RPMI8226 (cell line): ENCODE measurements around the gene TOMM70.
"Not testable (repeated sequence)": the region's sequence is repeated elsewhere in the genome, so short reads cannot be mapped to it uniquely, and the experiment has no call there.

Experiments used
- DNase-seq: peaks from one replicate; pipeline ENCODE4 v3.0.0-alpha.2; 2015

TOMM70 gene

DNA sequence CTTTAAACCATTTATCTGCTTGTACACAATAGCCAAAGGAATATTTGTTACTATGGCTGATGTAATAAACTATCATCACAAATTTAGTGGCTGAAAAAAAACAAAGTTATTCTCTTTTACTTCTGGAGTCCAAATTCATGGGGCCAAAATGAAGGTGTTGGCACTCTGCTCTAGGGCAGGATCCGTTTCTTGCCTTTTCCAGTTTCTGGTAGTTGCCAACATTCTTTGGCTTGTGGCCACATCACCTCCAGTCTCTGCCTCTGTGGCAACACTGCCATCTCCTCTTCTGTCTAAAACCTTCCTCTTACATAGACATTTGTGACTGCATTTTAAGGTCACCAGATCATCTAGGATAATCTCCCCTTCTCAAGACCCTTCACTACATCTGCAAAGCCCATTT, 39.0 kb downstream of the TOMM70 start:
- DNase-seq, result no peak

DNA sequence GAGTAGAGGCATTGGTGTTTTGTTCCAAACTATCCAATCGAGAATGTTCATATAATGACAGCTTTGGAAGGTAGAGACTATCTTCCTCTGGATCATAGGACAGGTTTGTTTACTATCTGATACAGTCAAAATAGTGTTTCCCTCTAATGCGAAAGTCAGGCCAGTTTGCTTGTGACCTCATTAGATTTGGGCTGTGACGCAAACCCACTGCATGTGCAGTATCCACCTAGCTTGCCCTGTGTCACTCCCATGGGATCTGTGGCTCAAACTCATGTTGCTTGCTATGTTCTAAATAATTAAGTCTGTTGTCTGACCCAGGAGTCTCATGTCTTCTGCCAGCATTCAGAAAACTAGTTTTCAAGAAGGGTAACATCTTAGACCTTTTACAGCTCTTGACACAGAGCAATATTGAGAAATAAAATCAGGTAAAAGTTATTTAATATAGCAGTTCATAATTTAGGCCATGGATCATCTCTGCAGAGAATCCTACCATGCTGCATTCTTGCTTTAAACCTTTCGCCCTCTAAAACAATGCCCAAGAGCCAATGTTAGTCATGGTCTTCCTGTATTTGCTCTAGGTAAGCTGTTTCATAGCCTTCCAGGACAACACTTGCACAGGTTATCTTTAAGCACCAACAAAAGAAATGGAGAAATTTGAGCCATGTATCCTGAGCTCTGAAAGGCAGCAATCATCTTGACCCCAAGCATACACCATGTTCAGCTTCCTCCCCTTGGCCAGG, 40.0 kb downstream of the TOMM70 start:
- DNase-seq, result no peak

DNA sequence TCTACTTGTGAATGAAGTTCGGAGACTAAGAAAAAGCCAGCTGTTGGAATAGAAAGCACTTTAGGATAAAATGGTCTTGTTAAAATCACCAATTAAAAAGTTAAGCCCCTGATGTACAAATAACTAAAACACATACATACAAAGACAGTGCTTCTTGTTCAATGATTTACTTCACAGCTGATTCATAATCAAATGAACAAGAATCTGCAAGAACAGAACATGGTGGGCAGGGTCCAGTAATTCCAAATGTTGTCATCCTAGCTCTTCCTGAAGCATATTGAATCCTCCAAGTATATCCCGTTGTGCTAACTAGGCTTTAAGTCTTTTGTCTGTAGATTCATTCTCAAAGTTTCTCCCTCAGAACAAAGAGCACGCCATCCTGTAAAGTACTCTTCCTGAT, 41.9 kb downstream of the TOMM70 start:
- no peak for DNase-seq

DNA sequence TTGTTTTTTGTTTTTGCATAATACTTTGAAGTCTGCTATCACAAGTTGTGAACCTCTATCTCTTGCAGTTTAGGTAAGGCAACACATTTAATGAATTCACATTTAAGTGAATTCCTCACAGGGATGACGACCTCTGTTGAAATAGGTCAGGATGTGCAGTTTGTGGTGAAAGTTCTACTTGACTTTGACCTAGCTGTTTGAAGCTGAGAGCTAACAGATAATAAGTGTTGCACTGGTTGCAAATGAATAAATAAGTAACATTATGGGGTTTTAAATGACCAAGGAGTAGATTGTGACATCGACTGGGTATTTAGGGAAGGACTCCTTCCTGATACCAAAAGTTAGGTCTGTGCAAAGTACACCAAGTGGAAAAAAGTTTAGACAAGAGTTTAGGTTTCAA, 42.5 kb downstream of the TOMM70 start:
- no peak for DNase-seq

DNA sequence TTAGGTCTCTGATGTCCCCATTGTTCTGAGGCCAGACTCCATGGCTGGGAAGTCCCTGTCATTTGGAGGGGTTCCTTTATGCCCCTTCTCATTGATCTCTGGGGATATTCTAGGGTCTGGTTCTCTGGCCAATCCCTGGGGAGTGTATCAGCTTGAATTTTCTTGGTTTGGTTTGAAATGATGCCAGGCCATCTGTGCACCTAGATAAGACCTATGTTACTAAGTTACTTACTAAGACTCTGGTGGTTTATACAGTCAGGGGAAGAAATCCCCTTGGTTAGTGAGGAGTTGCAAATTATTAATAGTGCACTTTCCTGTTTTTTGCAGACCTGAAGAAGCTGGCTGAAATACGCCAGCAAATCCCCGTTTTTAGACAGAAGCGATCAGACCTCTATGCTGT, 46.0 kb downstream of the TOMM70 start:
- DNase-seq, result no peak

DNA sequence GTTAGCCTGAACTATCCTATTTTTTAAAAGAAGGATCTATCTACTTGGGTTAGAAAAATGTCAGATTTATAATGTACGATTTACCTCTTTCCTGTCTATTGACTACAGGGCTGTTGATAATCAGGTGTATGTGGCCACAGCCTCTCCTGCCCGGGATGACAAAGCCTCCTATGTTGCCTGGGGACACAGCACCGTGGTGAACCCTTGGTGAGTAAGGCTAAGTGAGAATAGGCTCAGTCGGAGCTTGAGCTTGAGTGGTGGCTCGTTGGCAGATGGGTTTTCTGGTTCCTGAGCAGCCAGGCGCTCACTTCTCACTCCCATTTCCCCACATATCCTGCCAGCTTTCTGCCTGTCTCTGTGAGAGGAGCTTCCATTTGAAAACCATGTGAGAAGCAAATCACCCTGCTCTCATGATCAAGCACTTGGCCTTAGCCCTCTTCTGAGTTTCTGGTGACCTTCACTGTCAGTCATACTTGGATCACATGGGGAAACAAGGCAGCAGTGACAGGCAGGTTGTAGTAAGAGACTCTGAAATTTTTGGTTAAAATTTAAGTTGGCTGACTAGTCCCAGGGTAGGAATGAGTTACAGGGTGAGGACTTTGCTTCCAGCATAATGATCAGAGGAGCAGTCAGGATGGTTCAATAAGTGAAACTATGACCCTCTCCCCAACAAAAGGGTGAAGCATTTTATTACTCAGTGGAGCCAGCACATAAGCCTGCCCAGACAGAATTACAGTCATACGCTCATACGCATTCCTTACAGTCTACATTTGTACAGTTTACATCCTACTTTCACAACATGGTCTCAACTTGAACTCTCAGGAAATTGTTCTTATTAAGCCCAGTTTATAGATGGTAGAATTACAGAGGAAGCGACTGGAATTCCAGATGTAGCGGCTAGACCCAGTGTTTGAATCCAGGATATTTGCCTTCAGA, 48.3 kb downstream of the TOMM70 start:
- DNase-seq, result no peak

DNA sequence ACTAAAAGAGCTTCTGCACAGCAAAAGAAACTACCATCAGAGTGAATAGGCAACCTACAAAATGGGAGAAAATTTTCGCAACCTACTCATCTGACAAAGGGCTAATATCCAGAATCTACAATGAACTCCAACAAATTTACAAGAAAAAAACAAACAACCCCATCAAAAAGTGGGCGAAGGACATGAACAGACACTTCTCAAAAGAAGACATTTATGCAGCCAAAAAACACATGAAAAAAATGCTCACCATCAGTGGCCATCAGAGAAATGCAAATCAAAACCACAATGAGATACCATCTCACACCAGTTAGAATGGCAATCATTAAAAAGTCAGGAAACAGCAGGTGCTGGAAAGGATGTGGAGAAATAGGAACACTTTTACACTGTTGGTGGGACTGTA, 49.1 kb downstream of the TOMM70 start:
- not testable (repeated sequence) for DNase-seq

DNA sequence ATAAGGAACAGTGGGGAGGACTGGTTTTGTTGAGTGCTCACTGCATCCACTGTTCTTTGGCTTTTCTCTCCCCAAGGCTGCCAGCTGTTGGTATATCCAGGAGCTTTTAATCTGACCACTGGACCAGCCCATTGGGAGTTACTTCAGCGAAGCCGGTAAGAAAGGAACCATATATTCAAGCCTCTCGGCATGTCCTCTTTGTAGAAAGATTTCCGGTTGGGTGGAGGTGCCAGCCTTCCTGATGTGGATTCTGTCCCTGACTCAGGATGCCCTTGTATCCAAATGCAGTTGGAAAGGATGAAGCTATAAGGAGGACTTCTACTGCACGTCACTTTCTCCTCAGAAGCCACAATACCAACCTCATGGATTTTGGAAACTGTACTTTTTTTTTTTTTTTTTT, 52.2 kb downstream of the TOMM70 start:
- DNase-seq, result no peak

DNA sequence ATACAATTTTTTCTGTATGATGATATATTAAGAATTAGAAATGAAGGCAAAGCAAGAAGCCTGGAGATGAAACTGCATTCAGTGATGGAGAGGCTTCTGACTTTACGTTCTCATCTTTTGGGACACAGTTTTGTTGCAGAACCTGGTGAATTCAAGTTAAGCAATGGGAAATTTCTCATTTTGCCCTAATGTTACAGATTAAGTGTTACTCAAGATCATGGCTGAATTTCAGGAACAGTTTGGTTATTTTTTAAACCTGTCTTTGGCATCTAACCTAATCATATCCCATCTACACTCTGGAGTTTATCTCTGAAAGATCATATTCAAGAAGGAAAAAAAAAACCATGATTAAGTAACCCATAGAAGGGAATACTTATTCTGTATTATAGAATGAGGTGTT, 60.4 kb downstream of the TOMM70 start:
- DNase-seq, result no peak

DNA sequence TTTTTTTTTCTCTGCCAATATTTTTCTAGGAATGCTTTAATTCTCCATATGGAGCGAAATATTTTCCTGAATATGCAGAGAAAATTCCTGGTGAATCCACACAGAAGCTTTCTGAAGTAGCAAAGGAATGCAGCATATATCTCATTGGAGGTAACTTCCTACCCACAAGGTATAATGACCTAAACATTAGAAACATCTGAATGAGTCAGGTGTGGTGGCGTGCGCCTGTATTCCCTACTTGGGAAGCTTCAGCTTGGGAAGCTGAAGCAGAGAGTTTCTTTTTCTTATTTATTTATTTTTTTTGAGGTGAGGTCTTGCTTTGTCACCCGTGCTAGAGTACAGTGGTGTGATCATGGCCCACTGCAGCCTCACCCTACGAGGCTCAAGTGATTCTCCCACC, 61.1 kb downstream of the TOMM70 start:
- DNase-seq, result no peak

DNA sequence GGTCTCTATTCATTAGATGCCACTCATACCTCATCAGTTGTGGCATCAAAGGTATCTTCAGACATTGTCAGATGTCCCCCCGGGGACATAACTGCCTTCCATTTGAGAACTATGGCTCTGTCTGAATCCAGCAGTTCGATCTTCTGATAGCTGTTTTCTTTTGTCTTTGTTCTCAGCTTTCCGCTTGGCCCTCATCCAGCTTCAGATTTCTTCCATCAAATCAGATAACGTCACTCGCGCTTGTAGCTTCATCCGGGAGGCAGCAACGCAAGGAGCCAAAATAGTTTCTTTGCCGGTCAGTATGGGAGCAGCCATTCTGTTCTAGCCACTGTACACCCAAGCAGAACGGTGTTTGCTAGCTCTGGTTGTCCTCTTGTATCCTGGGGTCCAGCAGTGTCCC, 62.0 kb downstream of the TOMM70 start:
- DNase-seq, result no peak

DNA sequence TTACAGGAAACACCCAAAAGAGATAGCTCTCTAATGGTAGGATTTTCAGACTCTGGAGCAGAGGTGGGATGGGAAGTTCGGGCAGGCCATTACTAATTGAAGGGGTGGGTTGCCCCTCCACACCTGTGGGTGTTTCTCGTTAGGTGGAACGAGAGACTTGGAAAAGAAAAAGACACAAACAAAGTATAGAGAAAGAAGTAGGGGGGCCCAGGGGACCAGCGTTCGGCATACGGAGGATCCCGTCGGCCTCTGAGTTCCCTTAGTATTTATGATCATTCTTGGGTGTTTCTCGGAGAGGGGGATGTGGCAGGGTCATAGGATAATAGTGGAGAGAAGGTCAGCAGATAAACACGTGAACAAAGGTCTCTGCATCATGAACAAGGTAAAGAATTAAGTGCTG, 64.7 kb downstream of the TOMM70 start:
- DNase-seq, result not testable (repeated sequence)

DNA sequence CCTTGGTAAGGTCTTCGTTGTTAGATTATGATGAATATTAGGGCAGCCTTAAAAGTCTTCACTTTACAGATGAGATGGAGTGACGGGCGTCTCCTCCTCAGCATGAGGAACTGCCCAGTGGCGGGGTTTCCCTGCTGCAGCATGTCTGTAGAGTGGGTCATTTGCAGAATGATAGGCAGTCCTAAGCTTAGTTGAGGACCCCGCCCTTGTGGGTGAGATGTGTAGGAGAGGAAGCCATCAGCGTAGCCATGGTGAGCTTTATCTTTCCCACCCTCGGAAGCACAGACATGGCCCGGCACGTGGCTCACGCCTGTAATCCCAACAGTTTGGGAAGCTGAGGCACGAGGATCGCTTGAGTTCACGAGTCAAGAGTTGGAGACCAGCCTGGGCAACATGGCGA, 65.5 kb downstream of the TOMM70 start:
- DNase-seq, result peak; percentile 53

DNA sequence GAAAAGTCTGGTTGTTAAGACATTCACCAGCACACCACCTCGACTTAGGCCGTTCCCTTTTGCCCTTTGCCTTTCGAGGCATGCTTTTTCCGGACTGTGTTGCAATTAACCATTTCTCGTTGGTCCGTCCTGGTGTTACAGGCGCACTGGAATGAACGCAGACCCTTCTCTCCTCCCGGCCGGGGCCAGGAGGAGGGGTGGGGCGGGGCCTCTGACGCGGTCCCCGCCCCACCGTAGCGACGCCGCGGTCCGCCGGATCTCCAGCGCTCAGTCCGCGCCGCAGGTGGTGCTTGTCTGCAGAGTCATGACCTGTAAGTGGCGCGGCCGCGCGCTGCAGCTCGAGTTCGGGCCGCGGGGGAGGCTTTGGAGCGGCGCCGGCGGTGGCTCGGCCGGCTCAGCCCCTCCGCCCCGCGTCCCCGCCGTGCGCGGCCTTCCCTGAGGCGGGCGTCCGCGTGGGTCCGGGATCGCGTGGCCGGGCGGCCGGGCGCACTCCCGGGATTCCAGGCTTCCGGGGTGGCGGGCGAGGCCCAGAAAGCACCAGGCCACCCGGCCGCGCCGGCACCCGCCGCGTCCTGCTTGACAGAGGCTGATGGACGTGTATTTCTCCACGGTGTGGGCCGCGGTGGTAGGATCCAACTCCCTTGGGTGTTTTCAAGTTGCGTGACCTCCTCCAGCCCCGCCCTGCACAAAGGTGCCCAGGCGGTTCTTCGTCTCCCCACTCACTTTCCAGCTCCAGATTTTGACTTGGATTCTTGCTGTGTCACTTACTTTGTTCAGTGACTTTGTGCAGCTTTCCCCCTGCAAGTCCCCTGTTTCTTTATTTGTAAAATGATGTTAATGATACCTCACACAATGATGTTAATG, 66.2 kb downstream of the TOMM70 start, which contains the start of gene NIT2:
Gene NIT2 (plus strand): TSS at position 270 of the 864 bp plus-strand sequence. CDS start 35 bp downstream, at position 305.
- DNase-seq, result peak; percentile 92

DNA sequence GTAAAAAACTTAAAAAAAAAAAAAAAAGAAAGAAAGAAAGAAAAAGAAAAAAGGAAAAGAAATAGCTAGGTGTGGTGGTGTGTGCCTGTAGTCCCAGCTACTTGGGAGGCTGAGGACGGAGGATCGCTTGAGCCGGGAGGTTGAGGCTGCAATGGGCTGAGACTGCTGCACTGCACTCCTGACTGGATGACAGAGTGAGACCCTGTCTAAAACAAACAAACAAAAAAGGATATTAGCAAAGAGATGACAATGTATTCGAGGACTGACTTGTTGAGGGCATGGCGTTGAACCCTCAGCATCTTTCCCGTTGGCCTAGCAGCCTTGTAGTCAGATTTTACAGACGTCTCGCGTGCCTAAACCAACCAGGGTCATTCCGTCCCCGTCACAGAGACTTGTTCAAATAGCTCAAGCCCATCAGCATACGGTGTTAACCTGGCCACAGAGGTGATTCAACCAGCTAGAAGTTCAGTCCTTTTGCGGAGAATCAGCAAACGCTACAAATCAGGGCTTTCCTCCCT, 66.9 kb downstream of the TOMM70 start:
- DNase-seq, result no peak

DNA sequence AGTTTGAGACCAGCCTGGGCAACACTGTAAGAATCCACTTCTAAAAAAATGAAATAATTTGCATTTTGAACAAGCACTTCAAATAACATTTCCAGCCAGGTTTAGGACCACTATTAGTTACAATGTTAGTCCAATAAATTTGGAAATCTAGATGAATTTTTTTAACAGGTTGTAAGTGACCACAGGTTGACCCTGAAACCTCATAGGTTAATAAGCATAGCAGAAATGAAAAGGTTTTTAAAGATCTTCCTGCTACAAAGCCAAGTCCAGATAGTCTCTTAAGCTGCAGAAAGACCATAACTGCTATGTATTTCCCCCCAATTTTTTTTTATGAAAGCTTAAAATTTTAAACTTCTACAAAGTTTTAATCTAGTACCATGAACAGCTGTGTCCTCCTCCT, 67.8 kb downstream of the TOMM70 start:
- DNase-seq, result no peak

DNA sequence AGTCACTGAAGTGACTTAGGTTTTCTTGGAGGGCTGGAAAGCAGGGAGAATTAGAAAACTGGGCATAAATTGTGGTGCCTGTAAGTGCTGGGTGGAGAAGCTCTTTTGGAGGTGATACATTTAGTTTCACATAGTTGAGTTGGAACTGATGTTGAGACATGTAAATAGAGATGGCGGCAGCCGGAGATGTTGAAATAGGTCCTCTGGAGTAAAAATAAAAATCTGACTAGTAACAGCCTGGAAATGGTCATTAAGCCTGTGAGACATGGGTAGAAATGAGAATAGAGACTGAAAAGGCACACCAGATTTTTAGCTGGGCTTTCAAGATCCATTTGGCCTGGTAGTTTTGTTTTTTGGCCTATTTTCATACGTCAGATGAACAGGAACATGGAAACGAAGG, 69.2 kb downstream of the TOMM70 start:
- no peak for DNase-seq

DNA sequence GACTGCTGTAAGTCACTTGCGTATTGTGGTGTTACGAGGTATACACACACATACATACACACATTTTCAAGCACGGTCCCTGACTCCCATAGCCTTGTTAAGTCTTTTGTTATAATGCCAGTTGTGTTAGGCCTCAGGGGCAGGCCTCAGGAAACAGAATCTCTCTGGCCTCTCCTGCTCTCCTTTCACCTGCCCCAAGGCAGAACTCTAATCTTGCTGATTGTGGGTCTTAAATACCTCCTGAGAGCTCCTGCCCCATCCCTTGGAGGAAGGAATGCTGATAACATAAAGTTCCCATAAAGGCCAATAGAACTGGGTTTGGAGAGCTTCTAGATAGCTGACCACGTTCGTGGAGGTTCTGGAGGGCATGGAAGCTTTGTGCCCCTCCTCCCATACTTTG, 70.2 kb downstream of the TOMM70 start:
- no peak for DNase-seq

DNA sequence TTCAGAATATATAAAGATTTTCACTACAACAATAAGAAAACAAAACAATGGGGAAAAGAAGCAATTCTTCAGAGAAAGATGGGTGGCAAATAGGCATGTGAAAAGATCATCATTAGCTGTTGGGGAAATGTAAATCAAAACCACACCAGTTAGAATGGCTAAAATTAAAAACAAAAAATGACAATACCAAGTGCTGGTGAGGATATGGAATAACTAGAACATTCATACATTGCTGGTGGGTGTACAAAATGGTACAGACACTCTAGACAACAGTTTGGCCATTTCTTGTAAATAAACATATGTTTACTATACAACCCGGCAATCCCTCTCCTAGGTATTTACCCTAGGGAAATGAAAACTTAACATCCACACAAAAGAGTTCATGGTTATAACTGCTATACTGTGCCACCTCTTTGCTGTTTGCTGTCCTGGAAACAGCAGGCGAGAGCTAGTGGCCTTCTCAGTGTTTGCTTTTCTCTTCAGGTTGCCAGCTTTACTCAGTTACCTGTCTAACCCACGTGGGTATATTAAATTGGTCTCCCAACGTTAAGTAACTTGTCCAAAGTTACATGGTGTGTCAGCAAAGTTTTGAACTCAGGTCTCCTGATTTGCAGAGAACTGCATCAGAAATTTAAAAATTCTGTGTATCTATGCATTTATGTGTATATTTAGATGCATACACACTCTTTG, 70.9 kb downstream of the TOMM70 start:
- no peak for DNase-seq

DNA sequence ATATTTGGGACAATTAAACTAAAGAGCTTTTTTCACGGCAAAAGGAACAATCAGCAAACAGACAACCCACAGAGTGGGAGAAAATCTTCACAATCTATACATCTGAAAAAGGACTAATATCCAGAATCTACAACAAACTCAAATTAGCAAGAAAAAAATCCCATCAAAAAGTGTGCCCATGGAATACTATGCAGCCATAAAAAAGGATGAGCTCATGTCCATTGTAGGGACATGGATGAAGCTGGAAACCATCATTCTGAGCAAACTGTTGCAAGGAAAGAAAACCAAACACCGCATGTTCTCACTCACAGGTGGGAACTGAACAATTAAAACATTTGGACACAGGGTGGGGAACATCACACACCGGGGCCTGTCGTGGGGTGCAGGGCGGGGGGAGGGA, 73.5 kb downstream of the TOMM70 start:
- DNase-seq, result not testable (repeated sequence)

DNA sequence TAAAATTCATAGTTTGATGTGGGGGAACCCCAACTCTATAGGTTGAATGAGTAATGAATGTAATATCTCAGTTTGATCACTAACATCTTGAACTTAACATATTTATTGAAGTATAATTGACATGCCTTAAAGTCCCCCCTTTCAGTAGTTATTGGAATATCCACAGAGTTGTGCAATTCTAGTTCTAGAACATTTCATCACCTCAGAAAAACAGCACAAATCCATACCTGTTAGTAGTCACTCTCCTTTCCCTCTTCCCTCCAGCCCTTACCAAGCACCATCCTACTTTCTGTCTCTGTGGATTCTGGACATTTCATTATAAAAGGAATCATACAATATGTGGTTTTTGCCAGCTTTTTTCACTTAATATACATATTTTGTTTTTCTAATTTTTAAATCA, 75.1 kb downstream of the TOMM70 start:
- no peak for DNase-seq

DNA sequence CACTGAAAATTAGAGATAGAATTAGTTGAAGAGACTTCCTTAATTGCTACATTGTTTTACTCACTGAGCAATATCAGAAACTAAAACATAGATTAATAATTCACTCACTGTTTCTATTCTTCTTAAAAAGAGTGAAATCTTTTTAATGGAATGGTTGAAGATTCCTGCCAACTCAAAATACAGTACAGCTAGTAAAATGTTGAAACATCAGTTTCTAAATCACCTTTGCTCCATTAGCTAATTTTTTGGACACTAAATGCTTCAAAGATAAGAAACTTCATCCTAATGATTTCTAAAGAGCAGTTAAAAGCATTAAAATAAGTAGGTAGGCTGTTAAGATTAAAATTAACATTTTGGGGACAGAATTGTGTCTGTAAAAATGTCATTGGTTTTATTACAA, 76.8 kb downstream of the TOMM70 start:
- no peak for DNase-seq
